ENCODE results near the gene APOA5. TPM values are rescaled to one million over a fixed set of nuclear protein-coding genes. Genes with fewer than 3 reads are reported as not detected.

The APOA5 gene
- total RNA-seq, 3 donors from 2014 or later, result not detected

DNA sequence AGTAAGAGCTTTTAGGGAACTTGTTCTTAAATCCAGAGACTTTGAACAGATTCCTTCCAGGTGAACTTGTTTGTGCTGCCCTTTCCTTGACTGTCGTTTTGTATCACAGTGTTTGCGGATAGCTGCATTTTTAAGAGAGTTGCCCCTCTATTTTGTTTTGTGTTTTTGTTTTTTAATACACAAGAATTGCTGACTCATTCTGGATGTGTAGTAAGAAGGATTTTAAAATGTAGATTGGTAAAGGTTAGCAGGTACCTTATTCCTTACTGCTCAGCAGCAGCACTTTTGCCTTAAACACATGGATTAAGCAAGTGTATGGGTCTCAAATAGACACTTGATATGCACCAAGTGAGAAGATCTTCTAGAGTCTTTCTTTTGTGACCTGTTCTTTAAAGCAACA, 8.9 kb upstream of the APOA5 start:
- no peak overlapping the region for H3K27ac ChIP-seq
- TF ChIP-seq POLR2A (IDR thresholded peaks at IDR 0.05) (no peak), POLR2AphosphoS5 (IDR thresholded peaks at IDR 0.05) (no peak)
- TF ChIP-seq, protein P1, sequence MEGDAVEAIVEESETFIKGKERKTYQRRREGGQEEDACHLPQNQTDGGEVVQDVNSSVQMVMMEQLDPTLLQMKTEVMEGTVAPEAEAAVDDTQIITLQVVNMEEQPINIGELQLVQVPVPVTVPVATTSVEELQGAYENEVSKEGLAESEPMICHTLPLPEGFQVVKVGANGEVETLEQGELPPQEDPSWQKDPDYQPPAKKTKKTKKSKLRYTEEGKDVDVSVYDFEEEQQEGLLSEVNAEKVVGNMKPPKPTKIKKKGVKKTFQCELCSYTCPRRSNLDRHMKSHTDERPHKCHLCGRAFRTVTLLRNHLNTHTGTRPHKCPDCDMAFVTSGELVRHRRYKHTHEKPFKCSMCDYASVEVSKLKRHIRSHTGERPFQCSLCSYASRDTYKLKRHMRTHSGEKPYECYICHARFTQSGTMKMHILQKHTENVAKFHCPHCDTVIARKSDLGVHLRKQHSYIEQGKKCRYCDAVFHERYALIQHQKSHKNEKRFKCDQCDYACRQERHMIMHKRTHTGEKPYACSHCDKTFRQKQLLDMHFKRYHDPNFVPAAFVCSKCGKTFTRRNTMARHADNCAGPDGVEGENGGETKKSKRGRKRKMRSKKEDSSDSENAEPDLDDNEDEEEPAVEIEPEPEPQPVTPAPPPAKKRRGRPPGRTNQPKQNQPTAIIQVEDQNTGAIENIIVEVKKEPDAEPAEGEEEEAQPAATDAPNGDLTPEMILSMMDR (IDR thresholded peaks at IDR 0.05), result no peak
- H3K36me3 ChIP-seq, result no peaks in the 10 kb centered on the region
- no peaks in the 10 kb centered on the region for H3K9me3 ChIP-seq
- intact Hi-C loops (cut with DNase I; ENCODE audit: low total_unique reads), result no loop called here
- H3K4me3 ChIP-seq, result no peak overlapping the region
- H3K27me3 ChIP-seq, result no peaks in the 10 kb centered on the region
- no peak for DNase-seq (ENCODE audit: low spot score in 2 of 2)
- no peaks in the 10 kb centered on the region for H3K4me1 ChIP-seq

DNA sequence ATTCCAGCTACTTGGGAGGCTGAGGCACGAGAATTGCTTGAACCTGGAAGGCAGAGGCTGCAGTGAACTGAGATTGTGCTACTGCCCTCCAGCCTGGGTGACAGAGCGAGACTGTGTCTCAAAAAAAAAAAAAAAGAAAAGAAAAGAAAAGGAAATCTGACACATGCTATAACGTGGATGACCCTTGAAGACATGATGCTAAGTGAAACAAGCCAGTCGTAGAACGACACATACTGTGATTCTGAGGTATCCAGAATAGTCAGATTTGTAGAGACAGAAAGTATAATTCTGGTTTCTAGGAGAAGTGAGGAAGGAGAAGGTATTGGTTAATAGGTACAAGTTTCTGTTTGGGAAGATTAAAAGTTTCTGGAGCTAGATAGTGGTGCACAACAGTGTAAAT, 6.7 kb upstream of the APOA5 start:
- no peaks in the 10 kb centered on the region for H3K36me3 ChIP-seq
- no peak overlapping the region for H3K4me3 ChIP-seq
- H3K27ac ChIP-seq, result no peak overlapping the region
- H3K4me1 ChIP-seq, result no peaks in the 10 kb centered on the region
- no peaks in the 10 kb centered on the region for H3K9me3 ChIP-seq
- TF ChIP-seq POLR2A (IDR thresholded peaks at IDR 0.05), result no peak
- TF ChIP-seq, protein P1 (IDR thresholded peaks at IDR 0.05), result no peak
- H3K27me3 ChIP-seq, result no peaks in the 10 kb centered on the region
- intact Hi-C loops (cut with DNase I; ENCODE audit: low total_unique reads), result no loop called here
- no peak for DNase-seq (ENCODE audit: low spot score in 2 of 2)

- Histone ChIP-seq H3K4me3 (no peak overlapping the region), H3K9me3 (no peaks in the 10 kb centered on the region), H3K27ac (no peak overlapping the region), H3K4me1 (no peaks in the 10 kb centered on the region), H3K27me3 (no peaks in the 10 kb centered on the region), H3K36me3 (no peaks in the 10 kb centered on the region)
- no peak for TF ChIP-seq POLR2AphosphoS5 (IDR thresholded peaks at IDR 0.05)
- TF ChIP-seq POLR2A (IDR thresholded peaks at IDR 0.05), result no peak
- TF ChIP-seq, protein P1 (IDR thresholded peaks at IDR 0.05), result no peak
- intact Hi-C loops (cut with DNase I; ENCODE audit: low total_unique reads), result no loop called here
- no peak for DNase-seq (ENCODE audit: low spot score in 2 of 2)
Measured at GRCh38 chr11:116797816-116798215, 6.1 kb upstream of the APOA5 start.

DNA sequence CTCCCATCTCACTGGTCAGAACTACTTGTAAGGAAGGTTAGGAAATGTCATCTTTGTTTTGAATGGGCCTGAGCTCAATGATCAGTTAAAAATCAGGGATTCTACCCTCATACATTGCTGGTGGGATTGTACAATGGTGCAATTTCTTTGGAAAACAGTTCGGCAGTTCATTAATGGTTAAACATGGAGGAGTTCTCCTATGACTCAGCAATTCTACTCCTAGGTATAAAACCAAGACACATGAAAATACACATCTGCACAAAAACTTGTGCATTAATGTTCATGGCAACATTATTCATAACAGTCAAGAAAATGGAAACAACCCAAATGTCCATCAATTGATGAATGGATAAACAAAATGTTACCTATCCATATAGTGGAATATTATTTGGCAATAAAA, 4.9 kb upstream of the APOA5 start:
- no peak for TF ChIP-seq POLR2AphosphoS5 (IDR thresholded peaks at IDR 0.05)
- no peak for TF ChIP-seq POLR2A (IDR thresholded peaks at IDR 0.05)
- TF ChIP-seq, protein P1 (IDR thresholded peaks at IDR 0.05), result no peak
- DNase-seq (ENCODE audit: low spot score in 2 of 2), result no peak
- Histone ChIP-seq H3K36me3 (no peaks in the 10 kb centered on the region), H3K4me3 (no peak overlapping the region), H3K27ac (no peak overlapping the region), H3K4me1 (no peaks in the 10 kb centered on the region), H3K9me3 (no peaks in the 10 kb centered on the region), H3K27me3 (no peaks in the 10 kb centered on the region)
- intact Hi-C loops (cut with DNase I; ENCODE audit: low total_unique reads), result no loop called here

GRCh38 chr11:116794851-116795250, 3.2 kb upstream of the APOA5 start:
- intact Hi-C loops (cut with DNase I; ENCODE audit: low total_unique reads), result no loop called here
- no peak for DNase-seq (ENCODE audit: low spot score in 2 of 2)

More at GRCh38 chr11:116794851-116795250, 3.2 kb upstream of the APOA5 start:
- peaks cover 0 to 4% of the 10 kb centered on the region in 2 donors for H3K27me3 ChIP-seq
- no peaks in the 10 kb centered on the region for H3K9me3 ChIP-seq
- H3K27ac ChIP-seq, result no peak overlapping the region
- no peaks in the 10 kb centered on the region for H3K4me1 ChIP-seq
- no peaks in the 10 kb centered on the region for H3K36me3 ChIP-seq
- TF ChIP-seq, protein P1 (IDR thresholded peaks at IDR 0.05), result no peak
- H3K4me3 ChIP-seq, result no peak overlapping the region

Measured in breast epithelium (tissue), 4 donors.